Fibroblast of lung (primary cell): Measurements from ENCODE around the gene ECHDC3.

Source experiments
- EZH2 ChIP-seq: IDR thresholded peaks from 2 replicates; pipeline ENCODE4 v1.5.1; 2012; ENCODE audit warnings: low read length, control low read depth, mild to moderate bottlenecking; ENCODE audit errors: missing control alignments
- TF ChIP-seq, protein P1 (sequence below), 2 donors: IDR thresholded peaks in 1 of 2; conservative IDR thresholded peaks in 1 of 2; 1 replicate in 1 of 2; 2 replicates in 1 of 2; pipeline ENCODE4 v1.5.1; 2011 to 2012; ENCODE audit warnings: low read length in 2 of 2, control low read depth in 1 of 2, inconsistent platforms in 1 of 2, low read depth in 1 of 2, mild to moderate bottlenecking in 1 of 2

DNA sequence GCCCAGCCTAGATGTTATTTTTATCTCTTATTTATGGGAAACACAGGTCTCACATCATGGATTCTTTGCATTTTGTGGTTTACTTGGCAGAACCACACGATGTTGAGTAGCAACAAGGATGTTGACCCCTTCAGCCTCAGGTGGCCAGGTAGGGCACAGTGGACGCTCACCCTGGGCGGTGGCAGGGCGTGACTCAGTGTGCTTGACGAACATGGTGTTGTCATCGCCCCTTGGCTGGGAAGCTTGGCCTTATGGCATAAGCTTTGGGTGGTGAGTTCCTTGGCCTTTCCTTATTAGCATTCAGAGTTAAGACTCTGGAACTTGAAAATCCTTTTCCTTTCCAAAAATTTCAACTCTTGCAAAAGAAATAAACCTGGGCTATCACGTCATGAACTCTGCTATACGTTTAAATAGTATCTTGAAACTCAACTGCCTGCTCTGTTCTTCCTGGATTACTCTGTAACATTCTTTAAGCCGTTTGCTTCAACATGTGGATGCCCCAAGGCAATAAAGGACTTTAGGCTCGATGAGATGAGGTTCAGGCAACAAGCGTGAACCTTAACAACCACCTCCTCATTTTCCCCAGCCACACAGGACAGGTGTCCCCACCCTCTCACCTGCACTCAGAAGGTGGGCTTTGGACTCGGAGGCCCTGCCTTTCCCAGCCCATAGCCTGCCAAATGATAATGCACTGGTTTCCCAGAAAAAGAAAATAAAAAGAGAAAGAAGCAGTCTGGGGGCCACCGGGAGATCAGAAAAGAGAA, 22.5 kb upstream of the ECHDC3 start:
- TF ChIP-seq, protein P1, sequence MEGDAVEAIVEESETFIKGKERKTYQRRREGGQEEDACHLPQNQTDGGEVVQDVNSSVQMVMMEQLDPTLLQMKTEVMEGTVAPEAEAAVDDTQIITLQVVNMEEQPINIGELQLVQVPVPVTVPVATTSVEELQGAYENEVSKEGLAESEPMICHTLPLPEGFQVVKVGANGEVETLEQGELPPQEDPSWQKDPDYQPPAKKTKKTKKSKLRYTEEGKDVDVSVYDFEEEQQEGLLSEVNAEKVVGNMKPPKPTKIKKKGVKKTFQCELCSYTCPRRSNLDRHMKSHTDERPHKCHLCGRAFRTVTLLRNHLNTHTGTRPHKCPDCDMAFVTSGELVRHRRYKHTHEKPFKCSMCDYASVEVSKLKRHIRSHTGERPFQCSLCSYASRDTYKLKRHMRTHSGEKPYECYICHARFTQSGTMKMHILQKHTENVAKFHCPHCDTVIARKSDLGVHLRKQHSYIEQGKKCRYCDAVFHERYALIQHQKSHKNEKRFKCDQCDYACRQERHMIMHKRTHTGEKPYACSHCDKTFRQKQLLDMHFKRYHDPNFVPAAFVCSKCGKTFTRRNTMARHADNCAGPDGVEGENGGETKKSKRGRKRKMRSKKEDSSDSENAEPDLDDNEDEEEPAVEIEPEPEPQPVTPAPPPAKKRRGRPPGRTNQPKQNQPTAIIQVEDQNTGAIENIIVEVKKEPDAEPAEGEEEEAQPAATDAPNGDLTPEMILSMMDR (conservative IDR thresholded peaks at IDR 0.05 in 1 of 2, IDR thresholded peaks at IDR 0.05 in 1 of 2; ENCODE audit: low read depth in 1 of 2, low read length in 2 of 2) = no peak
- no peak for TF ChIP-seq EZH2
